Astrocyte (in vitro differentiated cells and primary cell): ENCODE data around the gene LSM4. TPM values are rescaled to one million over a fixed set of nuclear protein-coding genes. Genes with fewer than 3 reads are reported as not detected.
A peak's percentile ranks its signal among the peaks of the same experiment; 100 is the strongest.

Experiments
- DNase-seq: peaks from one replicate; pipeline ENCODE4 v3.0.0-alpha.2; 2010; ENCODE audit warnings: low read depth
- FAIRE-seq: peaks from 2 replicates; lab custom pipeline; 2011; peaks lifted over from hg19 to GRCh38; lab: Jason Lieb, UNC
- H2AFZ ChIP-seq: 2 replicates; pipeline ENCODE4 v1.6.0; 2012; ENCODE audit warnings: low read depth, low read length, inconsistent platforms
- H3K27ac ChIP-seq: 2 replicates; pipeline ENCODE4 v1.5.1; 2011; ENCODE audit warnings: low read depth, low read length, inconsistent platforms
- H3K27me3 ChIP-seq: 2 replicates; pipeline ENCODE4 v1.6.0; 2011; ENCODE audit warnings: low read length, inconsistent platforms; ENCODE audit not compliant: insufficient read depth
- H3K36me3 ChIP-seq: 2 replicates; pipeline ENCODE4 v1.5.1; 2011; ENCODE audit warnings: low read length, inconsistent platforms; ENCODE audit not compliant: insufficient read depth
- H3K4me1 ChIP-seq: 2 replicates; pipeline ENCODE4 v1.5.1; 2011; ENCODE audit warnings: low read length, inconsistent platforms; ENCODE audit not compliant: insufficient read depth
- H3K4me2 ChIP-seq: 2 replicates; pipeline ENCODE4 v1.6.0; 2012; ENCODE audit warnings: low read length, inconsistent platforms
- H3K4me3 ChIP-seq: 2 replicates; pipeline ENCODE4 v1.5.1; 2011; ENCODE audit warnings: low read depth, mild to moderate bottlenecking, low read length, inconsistent platforms; ENCODE audit not compliant: insufficient read depth
- H3K79me2 ChIP-seq: 2 replicates; pipeline ENCODE4 v1.6.0; 2012; ENCODE audit warnings: mild to moderate bottlenecking, low read length, inconsistent platforms; ENCODE audit not compliant: insufficient read depth
- H3K9ac ChIP-seq: 2 replicates; pipeline ENCODE4 v1.6.0; 2012; ENCODE audit warnings: mild to moderate bottlenecking, low read length, inconsistent platforms
- H3K9me3 ChIP-seq: 2 replicates; pipeline ENCODE4 v1.5.1; 2012; ENCODE audit warnings: low read depth, mild to moderate bottlenecking, low read length, inconsistent platforms; ENCODE audit not compliant: insufficient read depth
- H4K20me1 ChIP-seq: 2 replicates; pipeline ENCODE4 v1.6.0; 2012; ENCODE audit warnings: low read length, inconsistent platforms; ENCODE audit not compliant: insufficient read depth
- H3K27ac Mint-ChIP-seq: one replicate; pipeline ENCODE4 v1.8.0; 2021; ENCODE audit warnings: mild to moderate bottlenecking, mixed read lengths; ENCODE audit not compliant: unreplicated experiment
- H3K27me3 Mint-ChIP-seq: one replicate; pipeline ENCODE4 v1.8.0; 2021; ENCODE audit warnings: low read depth, mixed read lengths; ENCODE audit not compliant: unreplicated experiment
- H3K36me3 Mint-ChIP-seq: one replicate; pipeline ENCODE4 v1.8.0; 2021; ENCODE audit warnings: low read depth, mixed read lengths; ENCODE audit not compliant: unreplicated experiment
- H3K4me1 Mint-ChIP-seq: one replicate; pipeline ENCODE4 v1.8.0; 2021; ENCODE audit warnings: low read depth, mixed read lengths; ENCODE audit not compliant: unreplicated experiment
- H3K4me3 Mint-ChIP-seq: one replicate; pipeline ENCODE4 v1.8.0; 2021; ENCODE audit warnings: mild to moderate bottlenecking, moderate library complexity, mixed read lengths; ENCODE audit not compliant: unreplicated experiment
- H3K9me3 Mint-ChIP-seq: one replicate; pipeline ENCODE4 v1.8.0; 2021; ENCODE audit warnings: mild to moderate bottlenecking, mixed read lengths; ENCODE audit not compliant: unreplicated experiment
- CTCF ChIP-seq: IDR thresholded peaks from 2 replicates; pipeline ENCODE4 v1.5.1; 2011; ENCODE audit warnings: low read depth, mild to moderate bottlenecking, inconsistent platforms, low read length, moderate library complexity; ENCODE audit not compliant: insufficient read depth
- EZH2 ChIP-seq: IDR thresholded peaks from 2 replicates; pipeline ENCODE4 v1.6.1; 2012; ENCODE audit warnings: mild to moderate bottlenecking, low read length, inconsistent platforms; ENCODE audit not compliant: insufficient read depth
- total RNA-seq: library from RNA; stranded (reverse); gene quantifications from 2 replicates; pipeline ENCODE4 v1.2.1, GENCODE V29; 2021

LSM4 gene
- total RNA-seq, 1 donor from 2014 or later, result 127 TPM

GRCh38 chr19:18330868-18331267 is 8.0 kb upstream of the LSM4 start:
- no peak overlapping the region for H3K27ac Mint-ChIP-seq
- Histone ChIP-seq H3K4me2 (no peak overlapping the region), H4K20me1 (no peaks in the 10 kb centered on the region), H3K79me2 (no peaks in the 10 kb centered on the region), H3K4me1 (peaks cover 5% of the 10 kb centered on the region), H3K9me3 (no peaks in the 10 kb centered on the region), H3K4me3 (no peak overlapping the region), H3K36me3 (no peaks in the 10 kb centered on the region), H2AFZ (no peak overlapping the region), H3K27me3 (no peaks in the 10 kb centered on the region), H3K27ac (no peak overlapping the region), H3K9ac (no peak overlapping the region)
- no peak for FAIRE-seq
- no peak overlapping the region for H3K4me3 Mint-ChIP-seq
- TF ChIP-seq EZH2 (no peak), CTCF (no peak)
- H3K4me1 Mint-ChIP-seq, result peaks cover 8% of the 10 kb centered on the region
- H3K9me3 Mint-ChIP-seq, result no peaks in the 10 kb centered on the region
- no peak for DNase-seq
- no peaks in the 10 kb centered on the region for H3K36me3 Mint-ChIP-seq
- H3K27me3 Mint-ChIP-seq, result no peaks in the 10 kb centered on the region

- peak overlapping the region; percentile 85 for H3K4me2 ChIP-seq
- peak overlapping the region; percentile 67 for H3K9ac ChIP-seq
- peak overlapping the region; percentile 71 for H3K27ac Mint-ChIP-seq
- TF ChIP-seq CTCF (no peak), EZH2 (no peak)
- peaks cover 5% of the 10 kb centered on the region for H3K4me1 ChIP-seq
- H3K4me1 Mint-ChIP-seq, result peaks cover 8% of the 10 kb centered on the region
- H3K9me3 ChIP-seq, result no peaks in the 10 kb centered on the region
- no peaks in the 10 kb centered on the region for H3K27me3 ChIP-seq
- H3K27me3 Mint-ChIP-seq, result no peaks in the 10 kb centered on the region
- H3K9me3 Mint-ChIP-seq, result no peaks in the 10 kb centered on the region
- H3K27ac ChIP-seq, result peak overlapping the region; percentile 67
- H3K79me2 ChIP-seq, result no peaks in the 10 kb centered on the region
- FAIRE-seq, result no peak
- no peaks in the 10 kb centered on the region for H3K36me3 ChIP-seq
- peak overlapping the region; percentile 82 for H3K4me3 Mint-ChIP-seq
- peak overlapping the region; percentile 71 for H2AFZ ChIP-seq
- H3K4me3 ChIP-seq, result peak overlapping the region; percentile 56
- DNase-seq, result no peak
- H4K20me1 ChIP-seq, result no peaks in the 10 kb centered on the region
- no peaks in the 10 kb centered on the region for H3K36me3 Mint-ChIP-seq
Measured at GRCh38 chr19:18329035-18329376, 6.1 kb upstream of the LSM4 start.

- TF ChIP-seq EZH2 (no peak), CTCF (peak; percentile 96)
- H3K4me1 ChIP-seq, result peaks cover 10% of the 10 kb centered on the region
- H3K9me3 Mint-ChIP-seq, result no peaks in the 10 kb centered on the region
- peak overlapping the region; percentile 56 for H3K4me3 ChIP-seq
- peak overlapping the region; percentile 71 for H2AFZ ChIP-seq
- FAIRE-seq, result peak; percentile 59
- no peaks in the 10 kb centered on the region for H3K79me2 ChIP-seq
- H3K27ac ChIP-seq, result peak overlapping the region; percentile 67
- peak; percentile 93 for DNase-seq
- H4K20me1 ChIP-seq, result no peaks in the 10 kb centered on the region
- no peaks in the 10 kb centered on the region for H3K27me3 ChIP-seq
- no peaks in the 10 kb centered on the region for H3K36me3 ChIP-seq
- H3K4me1 Mint-ChIP-seq, result peaks cover 10% of the 10 kb centered on the region
- H3K27ac Mint-ChIP-seq, result peak overlapping the region; percentile 71
- no peaks in the 10 kb centered on the region for H3K36me3 Mint-ChIP-seq
- no peaks in the 10 kb centered on the region for H3K9me3 ChIP-seq
- H3K4me3 Mint-ChIP-seq, result peak overlapping the region; percentile 82
- H3K4me2 ChIP-seq, result peak overlapping the region; percentile 85
- H3K9ac ChIP-seq, result peak overlapping the region; percentile 67
- H3K27me3 Mint-ChIP-seq, result no peaks in the 10 kb centered on the region
Measured at GRCh38 chr19:18328340-18329034, 5.6 kb upstream of the LSM4 start.
